Activated gamma-delta T cell treated with anti-CD3 and anti-CD28 coated beads, Interleukin-2, amount 50 U/mL, for 16 hours (primary cell): ENCODE measurements around the gene ZC3H12C.
A peak's percentile ranks its signal among the peaks of the same experiment; 100 is the strongest.

Experiments used
- DNase-seq: peaks from one replicate; pipeline ENCODE4 v3.0.0-alpha.2; 2020; ENCODE audit warnings: low read depth

ZC3H12C gene

GRCh38 chr11:110152199-110152598 is 59.0 kb downstream of the ZC3H12C start:
- DNase-seq: no peak

- no peak for DNase-seq
These were observed 60.3 kb downstream of the ZC3H12C start for GRCh38 chr11:110153474-110153873.

GRCh38 chr11:110156503-110156902 is 63.3 kb downstream of the ZC3H12C start:
- no peak for DNase-seq

GRCh38 chr11:110158317-110159200 is 65.4 kb downstream of the ZC3H12C start:
- DNase-seq: no peak

GRCh38 chr11:110159476-110159875 is 66.3 kb downstream of the ZC3H12C start:
- DNase-seq: no peak

GRCh38 chr11:110160016-110160415 is 66.8 kb downstream of the ZC3H12C start:
- DNase-seq: no peak

GRCh38 chr11:110160437-110160836 is 67.2 kb downstream of the ZC3H12C start:
- no peak for DNase-seq

GRCh38 chr11:110161061-110161460 is 67.9 kb downstream of the ZC3H12C start:
- DNase-seq: no peak

- DNase-seq: no peak
These were observed 69.0 kb downstream of the ZC3H12C start for GRCh38 chr11:110162216-110162615.

GRCh38 chr11:110165039-110165925 is 72.1 kb downstream of the ZC3H12C start:
- no peak for DNase-seq

GRCh38 chr11:110168033-110168803 is 75.0 kb downstream of the ZC3H12C start:
- DNase-seq: no peak

GRCh38 chr11:110169738-110170137 is 76.5 kb downstream of the ZC3H12C start:
- no peak for DNase-seq

GRCh38 chr11:110172468-110173065 is 79.4 kb downstream of the ZC3H12C start:
- no peak for DNase-seq

- DNase-seq: peak; percentile 36
These were observed 80.8 kb downstream of the ZC3H12C start for GRCh38 chr11:110173811-110174644.

- no peak for DNase-seq
These were observed 81.6 kb downstream of the ZC3H12C start for GRCh38 chr11:110174645-110175310.

GRCh38 chr11:110176366-110177085 is 83.3 kb downstream of the ZC3H12C start:
- no peak for DNase-seq

GRCh38 chr11:110177086-110177456 is 83.9 kb downstream of the ZC3H12C start:
- DNase-seq: no peak

GRCh38 chr11:110179064-110179463 is 85.9 kb downstream of the ZC3H12C start:
- DNase-seq: no peak

GRCh38 chr11:110182886-110183285 is 89.7 kb downstream of the ZC3H12C start:
- DNase-seq: no peak

- no peak for DNase-seq
These were observed 91.3 kb downstream of the ZC3H12C start for GRCh38 chr11:110184456-110184855.
